KMS-11 (cell line): ENCODE results near the gene TMEM184B.

Source experiments
- H2AFZ ChIP-seq: fragments of 200-600 bp; sonication (generic); 2 replicates; pipeline ENCODE4 v1.6.1; 2016; ENCODE audit warnings: antibody characterized with exemption, mixed run types, low read depth
- H3K27ac ChIP-seq: fragments of 200-600 bp; sonication (generic); 2 replicates; pipeline ENCODE4 v1.6.1; 2016; ENCODE audit warnings: mild to moderate bottlenecking, mixed run types
- H3K27me3 ChIP-seq: fragments of 200-600 bp; sonication (generic); 2 replicates; pipeline ENCODE4 v1.6.1; 2017; ENCODE audit warnings: mild to moderate bottlenecking, low read depth, mixed run types, moderate library complexity; ENCODE audit not compliant: insufficient read depth
- H3K36me3 ChIP-seq: fragments of 200-600 bp; sonication (generic); 2 replicates; pipeline ENCODE4 v1.6.1; 2017; ENCODE audit warnings: mild to moderate bottlenecking, mixed run types; ENCODE audit not compliant: insufficient read depth
- H3K4me1 ChIP-seq: fragments of 200-600 bp; sonication (generic); 2 replicates; pipeline ENCODE4 v1.6.1; 2016; ENCODE audit warnings: mild to moderate bottlenecking, low read depth, mixed run types; ENCODE audit not compliant: poor library complexity, severe bottlenecking
- H3K4me2 ChIP-seq: fragments of 200-600 bp; sonication (generic); 2 replicates; pipeline ENCODE4 v1.7.0; 2016; ENCODE audit warnings: mild to moderate bottlenecking, mixed run types
- H3K4me3 ChIP-seq: fragments of 200-600 bp; sonication (generic); IDR thresholded peaks from 2 replicates; pipeline ENCODE4 v1.6.1; 2017; ENCODE audit warnings: low read depth, low read length, mixed read lengths; ENCODE audit not compliant: insufficient read depth
- H3K79me2 ChIP-seq: fragments of 200-600 bp; sonication (generic); 2 replicates; pipeline ENCODE4 v1.6.1; 2016; ENCODE audit warnings: low read depth, mixed run types; ENCODE audit not compliant: insufficient read depth
- H3K9ac ChIP-seq: fragments of 200-600 bp; sonication (generic); 2 replicates; pipeline ENCODE4 v1.6.1; 2016; ENCODE audit warnings: mild to moderate bottlenecking, mixed run types
- H4K20me1 ChIP-seq: fragments of 200-600 bp; sonication (generic); 2 replicates; pipeline ENCODE4 v1.6.1; 2016; ENCODE audit warnings: mild to moderate bottlenecking, mixed run types; ENCODE audit not compliant: insufficient read depth
- CTCF ChIP-seq: fragments of 200-600 bp; sonication (generic); conservative IDR thresholded peaks from 2 replicates; pipeline ENCODE4 v1.6.1; 2017; ENCODE audit warnings: low read depth, mild to moderate bottlenecking, antibody characterized with exemption, low read length, moderate library complexity, mixed read lengths

TMEM184B gene

DNA sequence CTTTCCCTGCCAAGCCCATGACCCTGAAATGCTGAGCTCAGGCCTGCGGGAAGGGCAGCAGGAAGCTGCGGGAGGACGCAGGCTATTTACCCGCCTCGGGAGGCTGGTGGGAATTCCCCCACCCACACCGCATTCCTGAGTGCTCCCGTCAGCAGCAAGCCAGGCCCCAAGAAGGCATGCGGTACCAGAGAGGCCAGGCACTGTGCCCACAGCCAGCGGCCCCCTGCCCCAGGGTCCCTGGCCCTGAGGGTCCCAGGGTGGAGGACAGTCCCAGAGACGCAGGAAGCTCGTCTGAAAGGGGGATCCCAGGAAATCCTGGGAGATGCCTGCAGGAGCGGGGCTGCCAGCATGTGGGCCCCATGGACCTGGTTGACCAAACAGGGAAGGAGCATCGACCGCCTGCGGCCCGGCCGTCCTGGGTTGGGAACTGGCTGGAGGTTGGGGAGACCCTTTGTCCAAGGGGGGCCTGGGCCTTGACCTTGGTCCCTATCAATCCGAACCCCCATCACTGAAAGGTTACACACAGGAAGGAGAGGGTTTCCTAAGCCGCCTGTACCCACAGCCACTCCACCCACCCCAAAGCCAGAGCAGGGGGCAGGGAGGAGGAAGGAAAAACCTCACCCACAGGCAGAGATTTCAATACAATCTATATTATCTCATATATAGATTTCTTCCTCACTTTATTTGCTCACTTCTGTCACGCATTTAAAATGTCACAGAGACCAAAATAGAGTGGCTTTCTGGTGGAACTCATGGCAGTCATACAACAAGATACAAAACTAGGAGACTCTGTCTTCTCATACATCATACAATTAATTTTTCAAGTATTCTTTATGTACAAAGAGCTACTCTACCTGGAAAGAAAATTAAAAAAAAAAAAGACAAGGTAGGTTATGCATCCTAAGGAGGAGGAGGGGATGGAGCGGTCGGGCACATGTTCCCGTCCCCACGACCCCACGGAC, 53.9 kb downstream of the TMEM184B start:
- H3K4me1 ChIP-seq, result peaks cover 54% of the 10 kb centered on the region
- no peaks in the 10 kb centered on the region for H4K20me1 ChIP-seq
- no peak for TF ChIP-seq CTCF
- H2AFZ ChIP-seq, result no peak overlapping the region; the same call in 1 of the 2 replicates
- no peaks in the 10 kb centered on the region for H3K27me3 ChIP-seq
- no peaks in the 10 kb centered on the region for H3K36me3 ChIP-seq
- H3K9ac ChIP-seq, result peak overlapping the region; percentile 76
- no peak overlapping the region for H3K4me3 ChIP-seq
- H3K27ac ChIP-seq, result peak overlapping the region; percentile 84
- no peaks in the 10 kb centered on the region for H3K79me2 ChIP-seq
- peak overlapping the region; percentile 68 for H3K4me2 ChIP-seq

DNA sequence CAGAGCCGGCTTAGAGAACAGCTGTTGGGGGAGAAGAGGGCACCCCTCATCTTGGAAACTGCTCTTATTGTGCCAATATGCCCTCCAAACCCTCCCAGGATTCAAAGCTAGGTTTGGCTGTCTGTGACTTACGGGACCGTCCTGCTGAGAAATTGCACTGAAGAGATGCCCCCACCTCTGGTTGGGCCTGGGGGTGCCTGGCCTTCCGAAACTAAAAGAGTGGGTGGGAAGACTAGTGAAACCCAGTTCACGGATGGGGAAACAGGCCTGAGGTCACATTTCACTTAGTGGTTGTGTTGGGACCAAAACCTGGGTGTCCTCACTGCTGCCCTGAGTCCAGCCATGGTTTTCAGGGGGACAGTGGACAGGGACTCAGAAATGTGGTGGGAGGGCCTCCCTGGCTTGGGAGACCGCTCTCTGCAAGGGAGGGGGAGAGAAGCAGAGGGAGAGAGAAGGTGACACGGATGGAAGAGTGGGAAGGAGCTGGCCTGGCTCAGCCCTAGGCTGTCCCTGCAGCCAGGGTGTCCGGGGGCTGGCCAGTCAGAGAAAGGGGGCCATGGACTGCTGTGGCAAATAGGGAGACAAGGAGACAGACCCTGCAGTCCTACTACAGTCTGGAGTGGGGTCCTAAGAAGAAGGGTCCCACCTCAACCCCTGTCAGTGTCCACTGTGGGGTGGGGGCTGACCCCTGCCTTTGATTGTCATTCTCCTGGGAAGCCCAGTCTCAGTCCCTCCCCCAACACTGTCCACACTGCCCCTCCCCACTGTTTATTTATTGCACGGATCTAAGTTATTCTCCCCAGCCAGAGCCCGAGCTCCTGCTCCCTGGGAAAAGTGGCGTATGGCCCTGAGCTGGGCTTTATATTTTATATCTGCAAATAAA, 57.4 kb downstream of the TMEM184B start:
- no peak overlapping the region for H3K4me3 ChIP-seq
- no peaks in the 10 kb centered on the region for H3K36me3 ChIP-seq
- H4K20me1 ChIP-seq, result no peaks in the 10 kb centered on the region
- TF ChIP-seq CTCF, result no peak
- peak overlapping the region; percentile 36 for H3K4me2 ChIP-seq
- peaks cover 67% of the 10 kb centered on the region for H3K4me1 ChIP-seq
- no peak overlapping the region for H2AFZ ChIP-seq
- H3K9ac ChIP-seq, result peak overlapping the region; percentile 73; the same call in 1 of the 2 replicates
- H3K27ac ChIP-seq, result peak overlapping the region; percentile 58; the same call in 1 of the 2 replicates
- no peaks in the 10 kb centered on the region for H3K27me3 ChIP-seq
- no peaks in the 10 kb centered on the region for H3K79me2 ChIP-seq

DNA sequence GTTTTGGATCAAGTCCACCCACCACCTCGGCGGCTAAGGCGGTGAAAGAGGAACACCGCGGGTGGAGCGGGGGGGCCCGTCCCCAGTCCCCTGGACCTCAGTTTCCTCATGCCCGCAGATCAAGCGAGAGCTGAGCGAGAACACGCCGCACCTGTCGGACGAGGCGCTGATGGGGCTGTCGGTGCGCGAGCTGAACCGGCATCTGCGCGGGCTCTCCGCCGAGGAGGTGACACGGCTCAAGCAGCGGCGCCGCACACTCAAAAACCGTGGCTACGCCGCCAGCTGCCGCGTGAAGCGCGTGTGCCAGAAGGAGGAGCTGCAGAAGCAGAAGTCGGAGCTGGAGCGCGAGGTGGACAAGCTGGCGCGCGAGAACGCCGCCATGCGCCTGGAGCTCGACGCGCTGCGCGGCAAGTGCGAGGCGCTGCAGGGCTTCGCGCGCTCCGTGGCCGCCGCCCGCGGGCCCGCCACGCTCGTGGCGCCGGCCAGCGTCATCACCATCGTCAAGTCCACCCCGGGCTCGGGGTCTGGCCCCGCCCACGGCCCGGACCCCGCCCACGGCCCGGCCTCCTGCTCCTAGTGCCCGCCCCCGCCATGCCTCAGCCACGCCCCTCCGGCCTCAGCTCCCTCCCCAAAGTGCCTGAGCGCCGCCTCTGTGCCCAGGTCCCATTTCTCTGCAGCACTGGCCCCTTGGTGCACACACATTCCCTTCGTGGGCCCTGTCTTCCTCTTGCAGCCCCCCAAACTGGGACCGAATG, 58.3 kb downstream of the TMEM184B start:
- H3K27me3 ChIP-seq, result no peaks in the 10 kb centered on the region
- peak overlapping the region; percentile 73; the same call in 1 of the 2 replicates for H3K9ac ChIP-seq
- H3K79me2 ChIP-seq, result no peaks in the 10 kb centered on the region
- peaks cover 60% of the 10 kb centered on the region for H3K4me1 ChIP-seq
- H3K4me2 ChIP-seq, result peak overlapping the region; percentile 61
- TF ChIP-seq CTCF, result no peak
- H3K4me3 ChIP-seq, result no peak overlapping the region
- no peaks in the 10 kb centered on the region for H3K36me3 ChIP-seq
- peak overlapping the region; percentile 44; the same call in 1 of the 2 replicates for H2AFZ ChIP-seq
- no peaks in the 10 kb centered on the region for H4K20me1 ChIP-seq
- peak overlapping the region; percentile 58 for H3K27ac ChIP-seq

- peak overlapping the region; percentile 44; the same call in 1 of the 2 replicates for H2AFZ ChIP-seq
- no peaks in the 10 kb centered on the region for H3K36me3 ChIP-seq
- peak overlapping the region; percentile 58 for H3K27ac ChIP-seq
- H3K4me2 ChIP-seq, result peak overlapping the region; percentile 61
- H3K27me3 ChIP-seq, result no peaks in the 10 kb centered on the region
- no peaks in the 10 kb centered on the region for H4K20me1 ChIP-seq
- no peaks in the 10 kb centered on the region for H3K79me2 ChIP-seq
- H3K4me3 ChIP-seq, result no peak overlapping the region
- peaks cover 55% of the 10 kb centered on the region for H3K4me1 ChIP-seq
- no peak for TF ChIP-seq CTCF
- H3K9ac ChIP-seq, result peak overlapping the region; percentile 73; the same call in 1 of the 2 replicates
Observed at GRCh38 chr22:38213990-38214301, 58.9 kb downstream of the TMEM184B start.
